ENCODE measurements around the gene PDE4C.

GRCh38 chr19:18234194-18234593 is 8.0 kb upstream of the PDE4C start:
- TF ChIP-seq EZH2phosphoT487 (IDR thresholded peaks at IDR 0.05) (no peak), CTCF (IDR thresholded peaks at IDR 0.05) (no peak)
